SK-N-SH (cell line): ENCODE data around the gene TMEM11. TPM values are rescaled to one million over a fixed set of nuclear protein-coding genes. Genes with fewer than 3 reads are reported as not detected.

ENCODE experiments used
- CTCF ChIA-PET: fragments of 300-600, 350-600 bp; formaldehyde crosslinking; extraction: SDS; loops from one replicate; lab custom pipeline; 2021; lab: Yijun Ruan, JAX
- POLR2A ChIA-PET: fragments of 350-600 bp; sonication (Branson Sonifier 250); formaldehyde crosslinking; extraction: SDS; loops from one replicate; lab custom pipeline; 2020; ENCODE audit warnings: antibody characterized with exemption, inconsistent platforms; lab: Yijun Ruan, JAX
- DNase-seq: peaks from one replicate; pipeline ENCODE4 v3.0.0; 2012
- H2AFZ ChIP-seq: fragments of 200-600 bp; sonication (generic); 2 replicates; pipeline ENCODE4 v1.8.1; 2016; ENCODE audit warnings: antibody characterized with exemption, mild to moderate bottlenecking, low read depth
- H3F3A ChIP-seq: fragments of 200-600 bp; sonication (generic); replicated peaks from 2 replicates; pipeline ENCODE3; 2016; ENCODE audit warnings: antibody characterized with exemption, mild to moderate bottlenecking; ENCODE audit not compliant: insufficient read depth
- H3K27ac ChIP-seq, 2 experiments: fragments of 200-500 bp in 1 of 2; fragments of 200-600 bp in 1 of 2; sonication (Bioruptor generic) in 1 of 2; sonication (generic), shearing (Covaris generic) in 1 of 2; 2 replicates each; pipeline versions ENCODE4 v1.5.1 to v1.6.1; 2014 to 2016; ENCODE audit warnings: low read depth in 2 of 2, inconsistent platforms in 1 of 2, low read length in 1 of 2, mild to moderate bottlenecking in 1 of 2, mixed read lengths in 1 of 2
- H3K27me3 ChIP-seq: fragments of 200-600 bp; sonication (generic), shearing (Covaris generic); 2 replicates; pipeline ENCODE4 v1.6.1; 2016; ENCODE audit warnings: mixed run types; ENCODE audit not compliant: insufficient read depth
- H3K36me3 ChIP-seq, 2 experiments: fragments of 200-500 bp in 1 of 2; fragments of 200-600 bp in 1 of 2; sonication (Bioruptor generic) in 1 of 2; sonication (generic) in 1 of 2; replicated peaks in 1 of 2; 2 replicates each; pipeline versions ENCODE3 to v1.5.1; 2014 to 2016; ENCODE audit warnings: low read length in 1 of 2, mild to moderate bottlenecking in 1 of 2; ENCODE audit not compliant: insufficient read depth in 2 of 2, control insufficient read depth in 1 of 2
- H3K4me1 ChIP-seq, 2 experiments: fragments of 200-500 bp in 1 of 2; fragments of 200-600 bp in 1 of 2; sonication (Bioruptor generic) in 1 of 2; sonication (generic), shearing (Covaris generic) in 1 of 2; 2 replicates each; pipeline versions ENCODE4 v1.5.1 to v1.6.1; 2014 to 2016; ENCODE audit warnings: low read depth in 1 of 2, low read length in 1 of 2, mixed run types in 1 of 2; ENCODE audit not compliant: insufficient read depth in 2 of 2, control insufficient read depth in 1 of 2
- H3K4me2 ChIP-seq: fragments of 200-600 bp; sonication (generic), shearing (Covaris generic); 2 replicates; pipeline ENCODE4 v1.6.1; 2017; ENCODE audit warnings: mixed run types
- H3K4me3 ChIP-seq, 2 experiments: fragments of 200-500 bp in 1 of 2; fragments of 200-600 bp in 1 of 2; sonication (Bioruptor generic) in 1 of 2; sonication (generic), shearing (Covaris generic) in 1 of 2; 2 replicates each; pipeline versions ENCODE4 v1.5.1 to v1.8.1; 2014 to 2016; ENCODE audit warnings: low read depth in 2 of 2, inconsistent platforms in 1 of 2, low read length in 1 of 2, mild to moderate bottlenecking in 1 of 2, mixed read lengths in 1 of 2, moderate library complexity in 1 of 2
- H3K79me2 ChIP-seq: fragments of 200-600 bp; sonication (generic); 2 replicates; pipeline ENCODE4 v1.8.1; 2017; ENCODE audit warnings: mild to moderate bottlenecking; ENCODE audit not compliant: insufficient read depth
- H3K9ac ChIP-seq: fragments of 200-600 bp; sonication (generic); 2 replicates; pipeline ENCODE4 v1.6.1; 2017; ENCODE audit warnings: mixed run types
- H3K9me2 ChIP-seq: fragments of 200-600 bp; sonication (generic); 2 replicates; pipeline ENCODE4 v1.6.1; 2017; ENCODE audit warnings: mixed run types
- H3K9me3 ChIP-seq: fragments of 200-600 bp; sonication (generic); 2 replicates; pipeline ENCODE4 v1.6.1; 2017; ENCODE audit warnings: mixed run types, mild to moderate bottlenecking, moderate library complexity
- H4K20me1 ChIP-seq: fragments of 200-600 bp; sonication (generic); 2 replicates; pipeline ENCODE4 v1.6.1; 2017; ENCODE audit warnings: mild to moderate bottlenecking, mixed run types; ENCODE audit not compliant: insufficient read depth
- CHD2 ChIP-seq: fragments of 150-350 bp; IDR thresholded peaks from 2 replicates; pipeline ENCODE4 v1.6.1; 2018; ENCODE audit warnings: low read length; ENCODE audit not compliant: partially characterized antibody
- ELF1 ChIP-seq: IDR thresholded peaks from 2 replicates; pipeline ENCODE4 v1.4.0; 2012
- EP300 ChIP-seq, 2 experiments: IDR thresholded peaks; 2 replicates each; pipeline versions ENCODE4 v1.4.0 to v1.6.1; 2012; ENCODE audit warnings: borderline replicate concordance in 1 of 2, low read depth in 1 of 2, low read length in 1 of 2
- FOXJ3 ChIP-seq: sonication (generic); formaldehyde crosslinking; IDR thresholded peaks from 2 replicates; pipeline ENCODE4 v1.5.1; 2020; ENCODE audit warnings: mild to moderate bottlenecking, missing genetic modification reagents
- FOXM1 ChIP-seq: IDR thresholded peaks from 2 replicates; pipeline ENCODE4 v1.4.0; 2012; ENCODE audit warnings: low read depth, mild to moderate bottlenecking
- GATA2 ChIP-seq: sonication (generic); formaldehyde crosslinking; IDR thresholded peaks from 2 replicates; pipeline ENCODE4 v1.5.0; 2020; ENCODE audit warnings: mild to moderate bottlenecking, missing genetic modification reagents
- MAX ChIP-seq: IDR thresholded peaks from 2 replicates; pipeline ENCODE4 v1.4.0; 2012; ENCODE audit warnings: low read depth
- MEF2A ChIP-seq: IDR thresholded peaks from 2 replicates; pipeline ENCODE4 v1.4.0; 2012; ENCODE audit warnings: low read depth, borderline replicate concordance
- MXI1 ChIP-seq: IDR thresholded peaks from 2 replicates; pipeline ENCODE4 v1.6.1; 2012; ENCODE audit warnings: mild to moderate bottlenecking, low read depth, low read length, improper control_type of control experiment
- NFIC ChIP-seq: IDR thresholded peaks from 2 replicates; pipeline ENCODE4 v1.4.0; 2012; ENCODE audit warnings: borderline replicate concordance
- RCOR1 ChIP-seq: fragments of 150-350 bp; IDR thresholded peaks from 2 replicates; pipeline ENCODE4 v1.6.1; 2017; ENCODE audit warnings: antibody characterized with exemption, low read length
- REST ChIP-seq: IDR thresholded peaks from 2 replicates; pipeline ENCODE4 v1.6.1; 2012; ENCODE audit warnings: mild to moderate bottlenecking, low read depth, low read length, moderate library complexity
- RFX5 ChIP-seq: IDR thresholded peaks from 2 replicates; pipeline ENCODE4 v1.6.1; 2012; ENCODE audit warnings: mild to moderate bottlenecking, improper control_type of control experiment, low read length
- RXRA ChIP-seq: IDR thresholded peaks from 2 replicates; pipeline ENCODE4 v1.4.0; 2012; ENCODE audit warnings: low read depth, mild to moderate bottlenecking, borderline replicate concordance
- SMC3 ChIP-seq: IDR thresholded peaks from 2 replicates; pipeline ENCODE4 v1.6.1; 2012; ENCODE audit warnings: low read depth, low read length, improper control_type of control experiment
- TAF1 ChIP-seq: IDR thresholded peaks from 2 replicates; pipeline ENCODE4 v1.6.1; 2012; ENCODE audit warnings: low read depth, mild to moderate bottlenecking, low read length, moderate library complexity, borderline replicate concordance
- TCF12 ChIP-seq: IDR thresholded peaks from 2 replicates; pipeline ENCODE4 v1.4.0; 2012
- TEAD4 ChIP-seq: IDR thresholded peaks from 2 replicates; pipeline ENCODE4 v1.4.0; 2012; ENCODE audit warnings: mild to moderate bottlenecking, borderline replicate concordance; ENCODE audit not compliant: insufficient read depth
- USF1 ChIP-seq: IDR thresholded peaks from 2 replicates; pipeline ENCODE4 v1.4.0; 2012; ENCODE audit warnings: low read depth, borderline replicate concordance
- WGBS: methylation state at CpG from one replicate; pipeline ENCODE4 v1.1.6; 2017; ENCODE audit warnings: low lambda C conversion rate; 5-methylcytosine and 5-hydroxymethylcytosine counted together
- polyA plus RNA-seq, 3 experiments: library from polyadenylated mRNA; depleted of rRNA; stranded (reverse); fragments of >200 nt; gene quantifications; 2 replicates each; pipeline ENCODE4 v1.2.3, GENCODE V29; 2012
- TF ChIP-seq, protein P1 (sequence below): fragments of 200-600 bp; sonication (generic); IDR thresholded peaks from 2 replicates; pipeline ENCODE4 v1.6.1; 2017; ENCODE audit warnings: antibody characterized with exemption, mild to moderate bottlenecking, moderate library complexity
- TF ChIP-seq, protein P2 (sequence below): fragments of 150-350 bp; IDR thresholded peaks from 2 replicates; pipeline ENCODE4 v1.6.1; 2017; ENCODE audit warnings: antibody characterized with exemption, low read length, low read depth, borderline replicate concordance

Gene TMEM11
- polyA plus RNA-seq, 1 of the 3 experiments (the other 2 are of a cell fraction) = 52.3 TPM

- no peaks in the 10 kb centered on the region for H3K9me3 ChIP-seq
- H3K36me3 ChIP-seq = peaks cover 4 to 12% of the 10 kb centered on the region in 2 experiments
- H3K9ac ChIP-seq = no peak overlapping the region
- peaks cover 86% of the 10 kb centered on the region for H4K20me1 ChIP-seq
- no peak overlapping the region for H3K4me2 ChIP-seq
- no peak for TF ChIP-seq TCF12
- no peak for TF ChIP-seq TEAD4
- peak; percentile 55; the same call in 1 of the 2 replicates for TF ChIP-seq FOXJ3 (CRISPR knock-in tag)
- TF ChIP-seq CHD2 = peak; percentile 41
- no peak for TF ChIP-seq FOXM1
- TF ChIP-seq TAF1 = no peak
- TF ChIP-seq MXI1 = peak; percentile 41; the same call in 1 of the 2 replicates
- peak; percentile 48 for TF ChIP-seq GATA2
- no peak for TF ChIP-seq RXRA
- TF ChIP-seq USF1 = no peak
- TF ChIP-seq RFX5 = peak; percentile 55; the same call in 1 of the 2 replicates
- TF ChIP-seq MAX = no peak
- TF ChIP-seq, protein P1, sequence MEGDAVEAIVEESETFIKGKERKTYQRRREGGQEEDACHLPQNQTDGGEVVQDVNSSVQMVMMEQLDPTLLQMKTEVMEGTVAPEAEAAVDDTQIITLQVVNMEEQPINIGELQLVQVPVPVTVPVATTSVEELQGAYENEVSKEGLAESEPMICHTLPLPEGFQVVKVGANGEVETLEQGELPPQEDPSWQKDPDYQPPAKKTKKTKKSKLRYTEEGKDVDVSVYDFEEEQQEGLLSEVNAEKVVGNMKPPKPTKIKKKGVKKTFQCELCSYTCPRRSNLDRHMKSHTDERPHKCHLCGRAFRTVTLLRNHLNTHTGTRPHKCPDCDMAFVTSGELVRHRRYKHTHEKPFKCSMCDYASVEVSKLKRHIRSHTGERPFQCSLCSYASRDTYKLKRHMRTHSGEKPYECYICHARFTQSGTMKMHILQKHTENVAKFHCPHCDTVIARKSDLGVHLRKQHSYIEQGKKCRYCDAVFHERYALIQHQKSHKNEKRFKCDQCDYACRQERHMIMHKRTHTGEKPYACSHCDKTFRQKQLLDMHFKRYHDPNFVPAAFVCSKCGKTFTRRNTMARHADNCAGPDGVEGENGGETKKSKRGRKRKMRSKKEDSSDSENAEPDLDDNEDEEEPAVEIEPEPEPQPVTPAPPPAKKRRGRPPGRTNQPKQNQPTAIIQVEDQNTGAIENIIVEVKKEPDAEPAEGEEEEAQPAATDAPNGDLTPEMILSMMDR = no peak
- peak in 1 of 2 experiments; percentile 60; a peak in 1 of 4 replicates for TF ChIP-seq EP300 (IDR thresholded peaks at IDR 0.05; ENCODE audit: borderline replicate concordance in 1 of 2, low read depth in 1 of 2, low read length in 1 of 2)
- TF ChIP-seq SMC3 = no peak
- no peak for TF ChIP-seq NFIC
- no peak for TF ChIP-seq REST
- no peak for TF ChIP-seq MEF2A
- TF ChIP-seq ELF1 = no peak
- TF ChIP-seq, protein P2, sequence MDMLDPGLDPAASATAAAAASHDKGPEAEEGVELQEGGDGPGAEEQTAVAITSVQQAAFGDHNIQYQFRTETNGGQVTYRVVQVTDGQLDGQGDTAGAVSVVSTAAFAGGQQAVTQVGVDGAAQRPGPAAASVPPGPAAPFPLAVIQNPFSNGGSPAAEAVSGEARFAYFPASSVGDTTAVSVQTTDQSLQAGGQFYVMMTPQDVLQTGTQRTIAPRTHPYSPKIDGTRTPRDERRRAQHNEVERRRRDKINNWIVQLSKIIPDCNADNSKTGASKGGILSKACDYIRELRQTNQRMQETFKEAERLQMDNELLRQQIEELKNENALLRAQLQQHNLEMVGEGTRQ = no peak
- peak; percentile 82 for TF ChIP-seq RCOR1
- TF ChIP-seq, all 33 proteins: peak for 7
- peak; percentile 87 for DNase-seq
- 45% methylated on average over 5 of the region's 5 CpGs for WGBS
- Histone ChIP-seq H3K4me1 (peaks cover 0 to 19% of the 10 kb centered on the region in 2 experiments; a peak in 1 of 4 replicates), H3K9me2 (no peaks in the 10 kb centered on the region), H3F3A (no peaks in the 10 kb centered on the region), H3K27me3 (no peaks in the 10 kb centered on the region), H3K4me3 (no peak overlapping the region), H3K79me2 (peaks cover 97% of the 10 kb centered on the region), H3K27ac (no peak overlapping the region), H2AFZ (no peak overlapping the region)
- POLR2A ChIA-PET = interaction anchor here (0.9 to 1.0 kb wide), 2 partner anchors 11 to 12 kb away, joined by 3 to 4 read pairs; no protein-coding TSS in a partner anchor
- CTCF ChIA-PET = interaction anchor here (0.8 to 2.5 kb wide), 5 partner anchors 10 to 82 kb away, joined by 3 to 8 read pairs (median 4); no protein-coding TSS in a partner anchor
Observed at GRCh38 chr17:21201298-21201595, 12.7 kb downstream of the TMEM11 start.
